RWPE2 (cell line): ENCODE measurements around the gene BBOF1.

Source experiments
- ATAC-seq: fragments of 200-7000 bp; cut with Tn5 transposase; 3 replicates; pipeline ENCODE4 v1.9.1; 2021; ENCODE audit warnings: low read depth
- DNase-seq: peaks from one replicate; pipeline ENCODE4 v3.0.0-alpha.2; 2020; ENCODE audit warnings: low spot score
- H3K27ac ChIP-seq: fragments of 450-650 bp; 2 replicates; pipeline ENCODE4 v1.5.1; 2017; ENCODE audit warnings: mild to moderate bottlenecking; ENCODE audit not compliant: poor library complexity, severe bottlenecking
- H3K27me3 ChIP-seq: fragments of 250-450 bp; sonication (Bioruptor Pico); 2 replicates; pipeline ENCODE4 v1.5.1; 2021; ENCODE audit warnings: mild to moderate bottlenecking, moderate library complexity; ENCODE audit not compliant: insufficient read depth, poor library complexity, severe bottlenecking
- H3K36me3 ChIP-seq: fragments of 250-450 bp; sonication (Bioruptor Pico); 2 replicates; pipeline ENCODE4 v1.5.1; 2020; ENCODE audit warnings: low read depth, mild to moderate bottlenecking, moderate library complexity
- H3K4me1 ChIP-seq: fragments of 250-450 bp; sonication (Bioruptor Pico); 2 replicates; pipeline ENCODE4 v1.5.1; 2021; ENCODE audit warnings: mild to moderate bottlenecking, moderate library complexity; ENCODE audit not compliant: insufficient read depth, poor library complexity, severe bottlenecking
- H3K4me3 ChIP-seq: fragments of 250-450 bp; sonication (Bioruptor Pico); 2 replicates; pipeline ENCODE4 v1.5.1; 2021; ENCODE audit warnings: mild to moderate bottlenecking, moderate library complexity; ENCODE audit not compliant: severe bottlenecking
- H3K9me3 ChIP-seq: fragments of 250-450 bp; sonication (Bioruptor Pico); 2 replicates; pipeline ENCODE4 v1.5.1; 2021; ENCODE audit warnings: mild to moderate bottlenecking, moderate library complexity; ENCODE audit not compliant: severe bottlenecking
- TF ChIP-seq, protein P1 (sequence below): fragments of 450-650 bp; IDR thresholded peaks from one replicate; pipeline ENCODE4 v1.5.1; 2017; ENCODE audit warnings: mild to moderate bottlenecking, moderate library complexity; ENCODE audit not compliant: poor library complexity, severe bottlenecking

BBOF1 gene, protein sequence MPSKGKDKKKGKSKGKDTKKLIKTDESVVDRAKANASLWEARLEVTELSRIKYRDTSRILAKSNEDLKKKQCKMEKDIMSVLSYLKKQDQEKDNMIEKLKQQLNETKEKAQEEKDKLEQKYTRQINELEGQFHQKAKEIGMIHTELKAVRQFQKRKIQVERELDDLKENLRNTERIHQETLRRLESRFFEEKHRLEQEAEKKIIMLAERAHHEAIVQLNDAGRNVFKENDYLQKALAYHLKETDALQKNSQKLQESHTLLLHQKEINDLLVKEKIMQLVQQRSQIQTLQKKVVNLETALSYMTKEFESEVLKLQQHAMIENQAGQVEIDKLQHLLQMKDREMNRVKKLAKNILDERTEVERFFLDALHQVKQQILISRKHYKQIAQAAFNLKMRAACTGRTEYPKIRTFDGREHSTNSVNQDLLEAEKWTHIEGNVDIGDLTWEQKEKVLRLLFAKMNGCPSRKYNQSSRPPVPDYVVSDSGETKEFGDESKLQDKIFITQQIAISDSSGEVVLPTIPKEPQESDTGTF

DNA sequence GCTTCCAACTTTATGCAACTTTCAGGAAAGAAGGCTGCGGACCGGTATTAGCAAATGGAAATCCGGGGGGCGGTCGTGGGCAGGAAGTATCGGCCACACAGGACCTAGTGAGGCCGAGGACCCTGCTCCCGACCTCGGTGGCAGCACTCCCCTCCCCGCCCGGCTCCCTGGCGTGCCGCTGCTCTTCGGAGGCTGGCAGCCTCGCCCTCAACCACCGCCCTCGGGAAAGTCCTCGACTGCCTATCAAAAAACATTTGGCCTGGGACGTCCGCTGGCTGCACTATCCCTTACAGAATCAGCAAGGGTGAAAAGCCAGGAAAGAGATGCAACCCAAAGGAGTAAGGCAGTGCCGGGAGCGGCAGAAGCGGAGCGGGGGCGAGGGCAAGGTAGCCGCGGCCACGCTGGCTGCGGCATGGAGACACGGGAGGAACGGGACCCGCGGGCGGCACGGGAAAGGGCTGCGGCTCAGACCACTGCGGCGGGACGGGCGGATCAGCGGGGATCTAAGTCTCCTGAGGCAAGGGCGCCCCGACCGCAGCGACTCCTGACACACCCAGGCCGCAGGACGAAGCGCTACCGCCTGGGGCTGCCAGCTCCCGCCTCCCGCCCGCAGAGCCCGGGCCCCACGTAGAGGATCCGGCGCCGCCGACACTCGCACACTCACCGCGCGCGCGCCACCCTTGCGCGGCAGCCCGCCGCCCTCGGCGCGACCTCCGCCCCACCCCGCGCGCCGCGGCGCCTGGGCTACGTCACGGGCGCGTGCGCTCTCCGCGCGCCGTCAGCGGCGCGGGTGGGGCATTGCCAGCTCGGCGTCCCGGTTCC, at the start of gene BBOF1, which contains the start of gene ENTPD5:
TSS of gene BBOF1 (plus strand) at position 764 of the 822 bp plus-strand sequence. CDS start 130 bp downstream, outside the sequence.
TSS of gene ENTPD5 (minus strand) at position 703 of the 822 bp plus-strand sequence. CDS start 31,186 bp downstream, outside the sequence.
- H3K4me1 ChIP-seq, result peaks cover 2% of the 10 kb centered on the region
- ATAC-seq (peak; percentile 81), DNase-seq (peak; percentile 87)
- no peaks in the 10 kb centered on the region for H3K27me3 ChIP-seq
- H3K36me3 ChIP-seq, result peaks cover 9% of the 10 kb centered on the region
- no peaks in the 10 kb centered on the region for H3K9me3 ChIP-seq
- peak within 1 kb of the TSS; percentile 87 for H3K27ac ChIP-seq
- TF ChIP-seq, protein P1, sequence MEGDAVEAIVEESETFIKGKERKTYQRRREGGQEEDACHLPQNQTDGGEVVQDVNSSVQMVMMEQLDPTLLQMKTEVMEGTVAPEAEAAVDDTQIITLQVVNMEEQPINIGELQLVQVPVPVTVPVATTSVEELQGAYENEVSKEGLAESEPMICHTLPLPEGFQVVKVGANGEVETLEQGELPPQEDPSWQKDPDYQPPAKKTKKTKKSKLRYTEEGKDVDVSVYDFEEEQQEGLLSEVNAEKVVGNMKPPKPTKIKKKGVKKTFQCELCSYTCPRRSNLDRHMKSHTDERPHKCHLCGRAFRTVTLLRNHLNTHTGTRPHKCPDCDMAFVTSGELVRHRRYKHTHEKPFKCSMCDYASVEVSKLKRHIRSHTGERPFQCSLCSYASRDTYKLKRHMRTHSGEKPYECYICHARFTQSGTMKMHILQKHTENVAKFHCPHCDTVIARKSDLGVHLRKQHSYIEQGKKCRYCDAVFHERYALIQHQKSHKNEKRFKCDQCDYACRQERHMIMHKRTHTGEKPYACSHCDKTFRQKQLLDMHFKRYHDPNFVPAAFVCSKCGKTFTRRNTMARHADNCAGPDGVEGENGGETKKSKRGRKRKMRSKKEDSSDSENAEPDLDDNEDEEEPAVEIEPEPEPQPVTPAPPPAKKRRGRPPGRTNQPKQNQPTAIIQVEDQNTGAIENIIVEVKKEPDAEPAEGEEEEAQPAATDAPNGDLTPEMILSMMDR, result no peak
- peak within 1 kb of the TSS; percentile 79 for H3K4me3 ChIP-seq

DNA sequence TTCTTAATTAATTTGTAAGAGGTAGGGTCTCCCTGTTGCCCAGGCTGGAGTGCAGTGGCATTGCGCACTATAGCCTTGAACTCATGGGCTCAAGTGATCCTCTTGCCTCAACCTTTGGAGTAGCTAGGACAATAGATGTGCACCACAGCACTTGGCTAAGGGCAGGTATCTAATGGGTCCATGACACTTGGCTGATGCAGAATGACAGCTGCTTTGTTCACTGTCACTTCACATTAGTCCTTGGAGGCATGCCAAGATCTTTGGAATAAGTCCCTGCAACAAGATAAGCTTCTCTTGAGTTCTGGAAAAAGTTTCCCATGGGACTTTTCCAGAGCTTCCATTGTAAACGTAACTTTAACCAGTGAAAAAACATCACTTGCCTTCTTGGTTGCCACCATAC, 45.7 kb upstream of the BBOF1 start:
- Histone ChIP-seq H3K36me3 (peaks cover 41% of the 10 kb centered on the region), H3K9me3 (no peaks in the 10 kb centered on the region), H3K4me1 (no peaks in the 10 kb centered on the region), H3K27ac (no peak overlapping the region), H3K4me3 (no peak overlapping the region), H3K27me3 (no peaks in the 10 kb centered on the region)
- DNase-seq (no peak), ATAC-seq (no peak)
- TF ChIP-seq, protein P1, result no peak

DNA sequence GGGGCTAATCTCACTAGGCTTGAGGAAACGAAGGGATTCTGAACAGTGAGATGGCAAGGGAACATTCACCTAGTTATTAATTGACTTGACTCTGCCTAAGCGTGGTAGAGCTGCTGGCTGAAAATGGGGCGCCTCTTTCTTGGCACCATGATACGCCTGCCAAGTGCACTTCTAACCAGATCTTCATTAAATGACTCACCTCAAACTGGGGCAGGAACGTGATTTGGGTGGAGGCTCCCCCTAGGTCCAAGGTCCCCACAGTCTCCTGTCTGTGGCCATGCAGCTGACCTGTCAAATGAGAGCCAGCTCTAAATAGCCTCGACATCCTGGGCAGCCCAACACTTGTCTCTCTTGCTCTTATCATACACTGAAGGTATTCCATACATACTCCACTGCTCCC, 43.0 kb upstream of the BBOF1 start:
- no peak for ATAC-seq
- no peak overlapping the region for H3K27ac ChIP-seq
- DNase-seq, result no peak
- no peak overlapping the region for H3K4me3 ChIP-seq
- no peaks in the 10 kb centered on the region for H3K4me1 ChIP-seq
- TF ChIP-seq, protein P1, result no peak
- H3K9me3 ChIP-seq, result no peaks in the 10 kb centered on the region
- no peaks in the 10 kb centered on the region for H3K27me3 ChIP-seq
- peaks cover 38% of the 10 kb centered on the region for H3K36me3 ChIP-seq

DNA sequence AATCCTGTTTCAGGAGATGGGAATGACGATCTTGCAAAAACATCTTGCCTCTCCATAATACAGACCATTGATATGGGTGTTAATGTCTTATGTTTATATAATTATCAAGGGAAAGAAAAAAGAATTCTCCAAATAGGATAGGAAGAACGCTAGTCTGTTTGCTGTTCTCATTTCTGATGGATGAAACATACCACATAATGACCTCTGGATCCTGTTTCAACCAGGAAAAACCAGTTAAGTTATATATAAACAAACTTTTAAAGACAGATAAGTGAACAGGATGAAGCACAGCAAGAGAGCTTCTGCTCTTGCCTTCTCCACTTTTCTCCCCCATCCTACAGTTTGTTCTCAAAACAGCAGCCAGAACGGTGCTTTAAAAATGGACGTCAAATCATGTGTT, 41.3 kb upstream of the BBOF1 start:
- Histone ChIP-seq H3K9me3 (no peaks in the 10 kb centered on the region), H3K4me3 (no peak overlapping the region)
- ATAC-seq, result no peak

More for the DNA sequence above, 41.3 kb upstream of the BBOF1 start:
- peaks cover 28% of the 10 kb centered on the region for H3K36me3 ChIP-seq
- DNase-seq, result no peak
- TF ChIP-seq, protein P1, result no peak
- H3K4me1 ChIP-seq, result no peaks in the 10 kb centered on the region
- H3K27ac ChIP-seq, result no peak overlapping the region
- no peaks in the 10 kb centered on the region for H3K27me3 ChIP-seq
